Astrocyte of the spinal cord (primary cell): ENCODE results near the gene KLHDC1.
"Not testable (repeated sequence)": the region's sequence is repeated elsewhere in the genome, so short reads cannot be mapped to it uniquely, and the experiment has no call there.

ENCODE experiments used
- DNase-seq: peaks from one replicate; pipeline ENCODE4 v3.0.0; 2011; ENCODE audit warnings: low read depth, low spot score
- H3K4me3 ChIP-seq: 2 replicates; pipeline ENCODE4 v1.5.1; 2011; ENCODE audit warnings: low read depth, mild to moderate bottlenecking, low read length, moderate library complexity
- CTCF ChIP-seq: IDR thresholded peaks from 2 replicates; pipeline ENCODE4 v1.5.1; 2012; ENCODE audit warnings: low read depth, mild to moderate bottlenecking, low read length, inconsistent platforms
- in situ Hi-C: cut with HindIII; loops from 2 replicates; pipeline ENCODE4 v1.10.0; 2017; ENCODE audit warnings: low sequenced_read_pairs

Gene KLHDC1

DNA sequence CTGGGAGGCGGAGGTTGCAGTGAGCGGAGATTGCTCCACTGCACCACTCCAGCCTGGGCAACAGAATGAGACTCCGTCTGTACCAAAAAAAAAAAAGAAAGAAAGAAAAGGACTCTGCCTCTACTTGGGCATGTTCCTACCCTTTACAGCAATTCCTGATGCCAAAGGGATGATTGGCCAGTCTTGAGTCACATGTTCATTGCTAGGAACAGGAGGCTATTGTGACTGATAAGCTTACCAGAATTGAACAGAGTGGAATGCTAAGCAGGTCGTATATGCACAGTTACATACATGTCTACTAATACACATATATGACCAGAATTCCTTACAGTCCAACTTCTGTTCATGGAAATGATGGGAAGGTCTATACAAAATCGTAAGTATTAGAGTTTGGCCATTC is 34.3 kb downstream of the KLHDC1 start:
- in situ Hi-C loops, result no loop called here
- no peak overlapping the region for H3K4me3 ChIP-seq
- no peak for DNase-seq
- TF ChIP-seq CTCF, result no peak

DNA sequence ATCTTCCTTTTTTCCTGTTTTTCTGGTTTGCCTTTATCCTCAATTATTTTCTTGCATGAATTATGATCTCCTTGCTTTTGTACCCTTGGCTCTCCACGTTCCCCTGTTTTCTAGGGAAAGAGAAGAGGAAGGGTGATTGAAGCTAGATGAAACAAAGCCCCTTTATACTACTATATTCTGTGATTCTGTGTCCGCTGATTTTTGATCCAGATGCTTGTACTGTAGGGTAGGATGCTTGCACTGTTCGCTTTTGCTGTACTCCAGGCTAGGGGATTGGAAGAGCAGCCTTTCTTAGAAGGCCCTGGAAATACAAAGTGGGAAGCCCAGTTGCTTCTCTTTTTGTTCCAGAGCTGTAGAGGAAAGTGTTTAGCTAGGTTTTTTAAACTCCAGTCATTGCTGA is 40.0 kb downstream of the KLHDC1 start:
- in situ Hi-C loops, result no loop called here
- DNase-seq, result no peak
- TF ChIP-seq CTCF, result no peak
- no peak overlapping the region for H3K4me3 ChIP-seq

DNA sequence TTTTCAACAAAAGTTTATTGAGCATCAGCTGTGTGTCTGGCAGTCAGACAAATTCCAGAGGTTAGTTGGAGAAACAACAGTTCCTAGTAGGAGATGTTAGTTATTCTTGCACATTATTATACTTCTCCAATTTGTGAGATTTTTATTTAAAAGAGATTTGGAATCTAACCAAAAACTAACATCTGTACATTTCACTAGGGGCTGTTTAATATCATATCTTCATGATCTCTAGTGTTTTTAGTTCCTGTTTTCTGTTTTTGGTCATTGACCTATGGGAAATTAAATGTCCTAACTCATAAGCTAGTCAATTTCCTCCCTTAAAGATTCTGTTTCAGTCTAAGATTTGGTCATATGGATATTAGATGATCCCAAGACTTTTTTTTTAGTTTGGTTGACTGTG is 40.9 kb downstream of the KLHDC1 start:
- DNase-seq, result no peak
- H3K4me3 ChIP-seq, result no peak overlapping the region
- no peak for TF ChIP-seq CTCF
- in situ Hi-C loops, result no loop called here

- H3K4me3 ChIP-seq, in situ Hi-C loops, DNase-seq: not testable (repeated sequence)
These were observed 42.7 kb downstream of the KLHDC1 start for GRCh38 chr14:49735669-49736068.

DNA sequence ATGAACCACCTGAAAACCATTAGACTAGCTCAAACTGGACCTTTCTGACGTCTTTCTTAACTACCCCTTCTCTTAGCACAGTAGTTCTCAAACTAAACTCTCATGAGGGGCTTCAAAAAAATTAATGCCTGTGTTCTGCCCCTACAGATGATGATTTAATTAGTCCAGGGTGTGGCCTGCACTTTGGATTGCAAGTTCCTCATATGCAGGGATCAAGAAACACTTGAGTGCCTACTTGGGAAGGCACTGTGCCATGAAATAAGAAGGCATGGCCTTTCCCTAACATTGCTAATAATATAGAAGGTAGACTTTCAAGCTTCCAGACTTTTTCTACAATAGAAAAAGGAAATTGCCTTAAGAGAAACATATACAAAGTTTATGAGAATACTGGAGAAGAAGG is 52.3 kb downstream of the KLHDC1 start:
- no peak overlapping the region for H3K4me3 ChIP-seq
- in situ Hi-C loops, result no loop called here
- no peak for DNase-seq
- TF ChIP-seq CTCF, result no peak

- H3K4me3 ChIP-seq, in situ Hi-C loops, DNase-seq: not testable (repeated sequence)
These were observed 53.6 kb downstream of the KLHDC1 start for GRCh38 chr14:49746476-49746875.

- DNase-seq, result no peak
- in situ Hi-C loops, result no loop called here
- no peak overlapping the region for H3K4me3 ChIP-seq
- TF ChIP-seq CTCF, result no peak
These were observed 61.7 kb downstream of the KLHDC1 start for GRCh38 chr14:49754570-49755097.

DNA sequence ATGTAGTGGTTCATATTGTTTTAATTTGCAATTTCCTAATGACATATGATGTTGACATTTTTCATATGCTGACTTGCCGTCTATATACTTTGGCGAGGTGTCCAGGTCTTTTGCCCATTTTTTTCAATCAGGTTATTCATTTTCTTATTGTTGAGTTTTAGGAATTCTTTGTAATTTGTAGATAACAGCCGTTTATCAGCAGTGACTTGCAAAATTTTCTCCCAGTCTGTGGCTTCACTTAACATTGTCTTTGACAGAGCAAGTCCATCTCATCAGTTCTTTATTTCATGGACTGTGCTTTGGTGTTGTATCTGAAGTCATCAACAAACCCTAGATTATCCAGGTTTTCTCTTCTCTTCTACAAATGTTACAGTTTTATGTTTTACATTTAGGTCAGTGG is 62.5 kb downstream of the KLHDC1 start:
- no peak overlapping the region for H3K4me3 ChIP-seq
- TF ChIP-seq CTCF, result no peak
- in situ Hi-C loops, result no loop called here
- no peak for DNase-seq
